Adrenal gland (tissue), 5 donors: ENCODE data around the gene SERPING1.

Experiments used
- POLR2A ChIP-seq, 2 donors: fragments of 450-650 bp; IDR thresholded peaks; one replicate each; pipeline ENCODE4 v1.6.1; 2017; ENCODE audit warnings: antibody characterized with exemption in 2 of 2, mild to moderate bottlenecking in 2 of 2, moderate library complexity in 1 of 2
- TF ChIP-seq, protein P1 (sequence below), 6 experiments: fragments of 450-650 bp in 4 of 6; fragments of 200-600 bp in 2 of 6; sonication (generic) in 1 of 6; IDR thresholded peaks; 1 replicate in 5 of 6; 2 replicates in 1 of 6; pipeline versions ENCODE4 v1.5.1 to v1.8.0; 2016 to 2021; ENCODE audit warnings: antibody characterized with exemption in 6 of 6, mild to moderate bottlenecking in 2 of 6, moderate library complexity in 1 of 6
- donor health status: DM: no; HTN: no; CAD: no.

DNA sequence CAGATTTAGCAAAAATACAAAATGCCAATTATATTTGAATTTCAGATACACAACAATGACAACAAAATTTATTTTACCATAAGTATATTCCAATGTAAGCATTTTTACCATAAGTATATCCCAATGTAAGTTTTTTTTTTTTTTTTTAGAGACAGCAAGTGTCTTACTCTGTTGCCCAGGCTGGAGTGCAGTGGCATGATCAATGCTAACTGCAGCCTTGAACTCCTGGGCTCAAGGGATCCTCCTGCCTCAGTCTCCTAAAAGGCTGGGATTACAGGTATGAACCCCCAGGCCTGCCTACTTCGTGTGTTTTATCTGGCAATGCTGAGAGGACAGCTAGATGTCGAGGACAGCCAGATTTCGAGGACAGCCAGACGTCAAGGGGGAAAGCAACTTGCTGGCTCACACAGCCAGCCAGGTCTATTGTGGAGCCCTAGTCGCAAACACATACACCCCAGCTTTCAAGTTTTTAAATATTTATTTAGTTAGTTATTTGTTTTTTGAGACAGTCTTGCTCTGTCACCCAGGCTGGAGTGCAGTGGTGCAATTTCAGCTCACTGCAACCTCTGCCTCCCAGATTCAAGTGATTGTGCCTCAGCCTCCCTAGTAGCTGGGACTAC is 1.1 kb upstream of the SERPING1 start:
- no peak for TF ChIP-seq POLR2A (IDR thresholded peaks at IDR 0.05)
- TF ChIP-seq, protein P1, sequence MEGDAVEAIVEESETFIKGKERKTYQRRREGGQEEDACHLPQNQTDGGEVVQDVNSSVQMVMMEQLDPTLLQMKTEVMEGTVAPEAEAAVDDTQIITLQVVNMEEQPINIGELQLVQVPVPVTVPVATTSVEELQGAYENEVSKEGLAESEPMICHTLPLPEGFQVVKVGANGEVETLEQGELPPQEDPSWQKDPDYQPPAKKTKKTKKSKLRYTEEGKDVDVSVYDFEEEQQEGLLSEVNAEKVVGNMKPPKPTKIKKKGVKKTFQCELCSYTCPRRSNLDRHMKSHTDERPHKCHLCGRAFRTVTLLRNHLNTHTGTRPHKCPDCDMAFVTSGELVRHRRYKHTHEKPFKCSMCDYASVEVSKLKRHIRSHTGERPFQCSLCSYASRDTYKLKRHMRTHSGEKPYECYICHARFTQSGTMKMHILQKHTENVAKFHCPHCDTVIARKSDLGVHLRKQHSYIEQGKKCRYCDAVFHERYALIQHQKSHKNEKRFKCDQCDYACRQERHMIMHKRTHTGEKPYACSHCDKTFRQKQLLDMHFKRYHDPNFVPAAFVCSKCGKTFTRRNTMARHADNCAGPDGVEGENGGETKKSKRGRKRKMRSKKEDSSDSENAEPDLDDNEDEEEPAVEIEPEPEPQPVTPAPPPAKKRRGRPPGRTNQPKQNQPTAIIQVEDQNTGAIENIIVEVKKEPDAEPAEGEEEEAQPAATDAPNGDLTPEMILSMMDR (IDR thresholded peaks at IDR 0.05), result no peak
